Hematopoietic multipotent progenitor cell treated with erythropoietin and hydrocortisone succinate and interleukin-3 and kit ligand, for 17 days (in vitro differentiated cells): ENCODE measurements around the gene METTL2B.

Experiments
- DNase-seq: peaks from one replicate; pipeline ENCODE4 v3.0.0-alpha.2; 2015; ENCODE audit warnings: low spot score

The METTL2B gene

GRCh38 chr7:128476402-128477335 is at the start of gene METTL2B:
Gene METTL2B, plus strand, starts transcription at chr7:128476748. Its CDS starts 18 bp downstream, at chr7:128476766.
- peak; percentile 81 for DNase-seq

GRCh38 chr7:128427289-128427891 is 49.2 kb upstream of the METTL2B start:
- peak; percentile 59 for DNase-seq

DNA sequence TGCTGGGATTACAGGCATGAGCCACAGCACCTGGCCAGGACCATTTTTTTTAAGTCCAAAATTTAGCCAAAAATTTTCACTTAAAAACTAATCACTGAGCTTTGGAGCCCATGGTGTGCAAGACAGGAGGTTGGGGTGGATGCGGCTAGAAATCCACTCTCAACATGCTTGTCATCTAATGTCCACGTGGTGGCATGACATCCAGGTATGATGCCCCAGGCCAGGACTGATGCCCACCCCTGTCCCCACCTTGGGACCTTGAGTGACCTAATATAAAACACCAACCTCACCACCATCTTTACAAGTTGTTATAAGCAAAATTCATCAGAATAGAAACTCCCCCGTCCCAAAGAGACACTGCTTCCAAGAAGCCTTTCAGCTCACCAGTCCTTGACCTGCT is 46.3 kb upstream of the METTL2B start:
- no peak for DNase-seq

DNA sequence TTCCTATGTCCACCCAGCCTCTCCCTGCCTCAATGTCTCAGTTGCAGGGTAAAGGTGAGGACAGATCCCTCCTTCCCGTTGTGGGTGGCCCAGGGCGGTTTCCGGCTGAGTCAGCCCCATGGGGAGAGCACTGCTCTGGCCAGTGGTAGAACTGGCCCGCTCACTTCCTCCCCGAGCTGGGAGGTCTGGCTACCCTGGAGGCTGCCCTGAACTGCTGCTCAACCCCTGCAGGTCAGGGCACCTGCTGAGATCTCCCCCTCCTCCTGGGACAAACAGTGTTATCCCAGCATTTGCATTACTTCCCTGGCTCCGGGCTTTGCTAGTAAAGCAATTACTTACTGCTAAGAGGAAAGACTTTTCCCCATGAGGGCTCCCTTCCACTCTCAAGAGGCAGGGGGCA is 45.3 kb upstream of the METTL2B start:
- no peak for DNase-seq

DNA sequence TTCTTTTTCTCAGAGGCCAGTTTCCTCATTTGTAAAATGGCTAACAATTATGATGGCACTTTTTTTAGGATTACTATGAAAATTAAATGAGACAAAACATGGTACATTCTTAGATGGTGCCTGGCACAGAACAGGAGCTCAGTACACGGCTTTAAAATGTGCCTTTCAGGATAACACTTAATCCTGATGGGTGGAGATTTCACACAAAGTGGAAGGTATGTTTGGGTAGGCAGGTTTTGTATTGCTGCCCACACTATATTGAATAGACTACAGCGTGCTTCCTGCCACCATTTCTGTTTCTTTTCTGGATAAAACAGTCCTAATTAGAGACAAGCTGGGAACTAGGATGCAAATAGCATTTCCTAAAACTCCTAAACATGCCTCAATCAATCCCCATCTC is 44.8 kb upstream of the METTL2B start:
- no peak for DNase-seq

- DNase-seq, result no peak
Measured at GRCh38 chr7:128434413-128435326, 41.9 kb upstream of the METTL2B start.

- no peak for DNase-seq
Measured at GRCh38 chr7:128435327-128435686, 41.2 kb upstream of the METTL2B start.

DNA sequence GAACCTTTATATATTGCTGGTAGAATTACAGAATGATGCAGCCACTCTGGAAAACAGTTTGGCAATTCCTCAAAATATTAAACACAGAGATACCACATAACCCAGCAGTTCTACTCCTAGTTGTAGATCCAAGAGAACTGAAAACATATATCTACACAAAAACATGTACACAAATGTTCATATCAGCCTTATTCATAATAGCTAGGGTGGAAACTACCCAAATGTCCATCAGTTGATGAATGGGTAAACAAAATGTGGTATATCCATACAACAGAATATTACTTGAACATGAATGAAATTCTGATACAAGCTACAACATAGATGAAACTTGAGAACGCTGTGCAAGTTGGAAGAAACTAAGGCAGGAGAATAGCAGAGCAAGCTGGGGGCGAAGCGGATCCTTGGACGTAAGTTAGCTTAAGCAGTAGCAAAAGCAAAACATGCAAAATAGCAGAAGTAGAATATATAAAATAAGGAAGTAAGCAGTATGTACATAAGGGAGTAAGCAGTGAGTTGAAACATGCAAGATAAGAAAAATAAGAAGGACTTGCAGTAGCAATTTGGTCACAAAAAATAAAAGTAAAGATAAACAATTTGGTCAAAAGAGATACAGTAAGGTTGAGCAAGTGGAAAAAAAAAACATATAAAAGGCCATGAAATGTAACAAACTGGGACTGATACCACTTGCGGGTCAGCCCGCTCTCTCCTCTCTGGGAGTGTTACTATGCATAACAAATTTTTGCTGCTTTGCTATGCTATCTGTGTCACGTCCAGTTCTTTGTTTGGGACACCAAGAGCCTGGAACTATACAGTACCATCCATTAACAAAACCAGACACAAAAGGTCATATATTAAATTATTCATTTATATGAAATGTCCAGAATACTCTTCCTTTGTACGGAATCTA is 38.9 kb upstream of the METTL2B start:
- no peak for DNase-seq

GRCh38 chr7:128442356-128442755 is 34.2 kb upstream of the METTL2B start:
- no peak for DNase-seq

- DNase-seq, result no peak
Measured at GRCh38 chr7:128443831-128444600, 32.5 kb upstream of the METTL2B start.

DNA sequence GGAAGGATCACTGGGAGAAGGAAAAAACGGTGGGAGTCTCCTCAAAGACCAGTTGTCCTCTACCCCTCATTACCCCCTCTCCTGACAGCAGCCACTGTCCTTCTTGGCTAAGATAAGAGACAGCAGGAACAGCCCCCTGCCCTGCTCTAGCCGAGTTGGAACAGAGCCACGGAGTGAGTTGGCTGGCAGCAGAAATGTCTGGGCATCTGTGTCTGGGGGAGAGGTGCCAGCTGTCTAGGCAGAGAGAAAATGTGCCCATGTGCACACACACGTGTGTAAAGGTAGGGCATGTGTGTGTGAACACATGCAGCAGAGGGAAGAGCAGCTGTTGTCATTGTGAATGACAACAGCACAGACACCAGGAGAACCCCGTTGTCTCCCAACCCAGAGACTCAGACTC is 30.2 kb upstream of the METTL2B start:
- DNase-seq, result no peak

DNA sequence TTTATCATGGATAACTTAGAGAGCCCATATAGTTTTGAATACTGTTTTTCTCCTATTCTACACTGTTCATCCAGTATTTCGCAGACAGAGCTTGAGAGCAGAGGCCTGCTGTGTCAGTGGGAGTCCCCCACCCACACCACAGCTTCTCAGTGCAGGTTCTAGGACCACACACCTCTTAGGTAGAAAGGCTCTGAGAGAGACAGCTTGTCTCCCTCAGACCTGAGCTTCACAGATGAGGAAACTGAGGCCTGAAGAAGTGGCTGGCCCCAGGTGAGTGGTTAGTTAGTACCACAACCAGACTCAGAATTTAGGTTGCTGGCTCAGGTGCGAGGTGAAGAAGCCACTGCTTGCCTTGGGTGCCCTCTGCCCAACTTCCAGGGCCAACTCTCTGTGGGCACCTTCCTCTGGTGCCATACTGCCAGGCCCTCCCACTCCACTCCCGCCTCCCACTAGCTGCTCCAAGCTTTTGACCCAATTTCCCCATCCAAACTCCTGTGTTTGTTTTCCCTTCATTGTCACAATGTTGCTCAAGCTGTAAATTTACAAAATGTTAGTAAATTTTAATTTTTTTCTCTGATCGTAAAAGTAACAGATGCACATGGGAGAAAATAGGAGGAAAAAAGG is 28.5 kb upstream of the METTL2B start:
- DNase-seq, result no peak

DNA sequence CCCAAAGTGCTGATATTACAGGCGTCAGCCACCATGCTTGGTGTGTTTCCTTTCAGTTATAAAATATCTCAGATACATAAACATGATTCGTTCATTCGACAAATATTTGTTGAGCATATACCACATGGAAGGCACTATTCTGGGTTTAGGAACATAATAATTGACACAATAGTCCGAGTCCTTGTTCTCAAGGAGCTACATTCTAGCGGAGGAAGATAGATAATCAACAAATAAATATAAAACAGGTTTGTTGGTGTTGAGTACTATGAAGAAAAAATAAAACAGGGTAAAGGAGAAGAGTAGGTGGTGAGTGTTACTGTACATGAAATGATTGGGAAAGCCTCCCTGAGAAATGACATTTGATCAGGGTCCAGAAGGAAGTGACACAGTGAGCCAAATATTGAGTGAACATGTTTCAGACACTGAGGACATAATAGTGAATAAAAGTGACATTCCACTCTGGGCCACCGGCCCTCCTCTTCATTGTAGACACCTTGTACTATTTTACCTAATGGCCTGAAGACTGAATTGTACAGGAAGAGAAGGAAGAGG is 27.7 kb upstream of the METTL2B start:
- DNase-seq, result no peak

- no peak for DNase-seq
Measured at GRCh38 chr7:128450409-128450808, 26.1 kb upstream of the METTL2B start.

GRCh38 chr7:128450913-128451312 is 25.6 kb upstream of the METTL2B start:
- no peak for DNase-seq

GRCh38 chr7:128452552-128452951 is 24.0 kb upstream of the METTL2B start:
- no peak for DNase-seq

DNA sequence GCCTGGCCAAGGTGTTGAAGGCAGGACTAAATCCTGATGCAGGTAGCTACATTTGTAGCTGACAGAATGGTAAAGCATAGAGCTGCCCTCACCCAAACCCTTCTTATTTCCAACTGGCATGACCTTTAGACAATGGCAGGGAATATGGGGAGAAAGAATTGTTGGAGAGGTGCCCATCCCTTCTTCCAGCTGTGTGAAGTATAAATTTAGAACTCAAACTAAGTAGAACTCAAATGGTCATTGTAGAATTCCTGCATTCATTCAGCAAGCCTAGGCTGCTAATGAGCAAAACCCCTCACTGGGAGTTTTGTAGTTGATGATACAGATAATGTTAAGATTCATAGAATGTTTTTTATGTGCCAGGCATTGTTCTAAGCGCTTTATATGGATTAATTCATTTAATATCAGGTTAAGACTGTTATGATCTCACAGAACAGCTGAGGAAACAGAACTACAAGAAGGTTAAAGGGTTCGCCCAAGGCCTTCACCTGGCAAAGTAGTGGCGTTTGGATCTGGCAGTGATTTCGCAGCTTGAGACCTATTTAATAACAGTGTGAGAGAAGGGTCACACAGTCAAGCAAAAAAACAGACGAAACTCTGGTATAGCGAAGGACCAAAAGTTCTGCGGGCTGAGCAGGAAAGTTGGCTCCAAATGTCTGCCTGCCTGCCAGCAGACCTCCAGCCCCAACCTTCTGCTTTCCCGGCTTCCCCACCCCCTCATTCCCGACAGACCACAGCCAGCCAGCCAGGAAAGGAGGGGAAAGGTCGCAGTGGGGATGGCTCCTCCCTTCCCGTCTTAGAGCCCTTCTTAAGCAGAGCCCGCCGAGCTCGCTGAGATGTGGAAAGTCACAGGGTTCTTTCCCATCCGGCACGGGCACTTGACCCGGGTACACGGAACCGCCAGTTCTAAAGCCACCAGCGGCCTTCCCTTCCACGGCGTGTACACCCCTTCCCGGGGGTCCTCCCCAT is 22.4 kb upstream of the METTL2B start:
- DNase-seq, result no peak

GRCh38 chr7:128454808-128455542 is 21.6 kb upstream of the METTL2B start:
- DNase-seq, result no peak
